ENCODE results near the gene ZDHHC17. TPM values are rescaled to one million over a fixed set of nuclear protein-coding genes. Genes with fewer than 3 reads are reported as not detected.

Gene ZDHHC17
- total and polyA plus RNA-seq, 11 donors: 9.4 to 29.6 (median 18.0) TPM

DNA sequence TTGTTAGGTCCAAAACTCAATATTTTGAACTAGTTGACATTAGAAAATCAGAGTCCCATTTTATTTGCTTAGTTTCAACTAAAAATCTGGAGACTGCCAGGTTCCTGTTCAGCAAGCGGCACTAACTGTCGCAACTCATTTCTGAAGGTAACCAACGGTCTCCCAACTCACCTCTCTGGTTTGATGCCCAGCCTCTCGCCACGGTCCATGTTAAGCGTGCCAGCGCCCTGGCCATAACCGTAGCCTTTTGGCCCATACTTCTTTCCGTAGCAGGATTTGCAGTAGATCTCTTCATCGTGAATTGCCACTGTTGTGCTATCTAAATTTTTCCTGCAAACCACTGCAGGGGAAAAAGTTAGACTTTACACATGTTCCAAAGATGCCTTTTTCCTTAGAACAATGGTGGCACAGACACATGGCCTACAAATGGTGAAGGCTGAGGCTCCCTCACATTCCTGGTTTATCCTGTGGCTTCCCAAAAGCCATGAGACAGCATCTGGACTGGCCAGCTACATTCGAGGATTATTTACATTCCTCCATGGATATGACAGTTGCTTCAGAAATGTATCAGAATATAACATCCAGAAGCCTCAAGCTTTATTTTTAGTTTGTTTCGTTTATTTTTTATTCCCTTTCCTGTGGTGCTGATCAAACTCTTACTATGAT is 99.2 kb downstream of the ZDHHC17 start:
- no peaks in the 10 kb centered on the region for H3K27me3 ChIP-seq
- no peak for ATAC-seq
- no peak overlapping the region for H3K4me3 ChIP-seq
- H3K9me3 ChIP-seq: no peaks in the 10 kb centered on the region
- no peak for DNase-seq
- peaks cover 0 to 10% (median 0%) of the 10 kb centered on the region in 12 donors for H3K4me1 ChIP-seq
- no peak overlapping the region for H3K27ac ChIP-seq
- intact Hi-C loops (cut with DNase I): no loop called here
- WGBS, 4 donors: 85 to 92% (median 89%) methylated on average over 12 of the region's 12 CpGs
- H3K36me3 ChIP-seq: peaks cover 0 to 34% (median 7%) of the 10 kb centered on the region in 9 donors
- TF ChIP-seq, protein P1, sequence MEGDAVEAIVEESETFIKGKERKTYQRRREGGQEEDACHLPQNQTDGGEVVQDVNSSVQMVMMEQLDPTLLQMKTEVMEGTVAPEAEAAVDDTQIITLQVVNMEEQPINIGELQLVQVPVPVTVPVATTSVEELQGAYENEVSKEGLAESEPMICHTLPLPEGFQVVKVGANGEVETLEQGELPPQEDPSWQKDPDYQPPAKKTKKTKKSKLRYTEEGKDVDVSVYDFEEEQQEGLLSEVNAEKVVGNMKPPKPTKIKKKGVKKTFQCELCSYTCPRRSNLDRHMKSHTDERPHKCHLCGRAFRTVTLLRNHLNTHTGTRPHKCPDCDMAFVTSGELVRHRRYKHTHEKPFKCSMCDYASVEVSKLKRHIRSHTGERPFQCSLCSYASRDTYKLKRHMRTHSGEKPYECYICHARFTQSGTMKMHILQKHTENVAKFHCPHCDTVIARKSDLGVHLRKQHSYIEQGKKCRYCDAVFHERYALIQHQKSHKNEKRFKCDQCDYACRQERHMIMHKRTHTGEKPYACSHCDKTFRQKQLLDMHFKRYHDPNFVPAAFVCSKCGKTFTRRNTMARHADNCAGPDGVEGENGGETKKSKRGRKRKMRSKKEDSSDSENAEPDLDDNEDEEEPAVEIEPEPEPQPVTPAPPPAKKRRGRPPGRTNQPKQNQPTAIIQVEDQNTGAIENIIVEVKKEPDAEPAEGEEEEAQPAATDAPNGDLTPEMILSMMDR (IDR thresholded peaks at IDR 0.05): no peak
- TF ChIP-seq POLR2A (IDR thresholded peaks at IDR 0.05): no peak

DNA sequence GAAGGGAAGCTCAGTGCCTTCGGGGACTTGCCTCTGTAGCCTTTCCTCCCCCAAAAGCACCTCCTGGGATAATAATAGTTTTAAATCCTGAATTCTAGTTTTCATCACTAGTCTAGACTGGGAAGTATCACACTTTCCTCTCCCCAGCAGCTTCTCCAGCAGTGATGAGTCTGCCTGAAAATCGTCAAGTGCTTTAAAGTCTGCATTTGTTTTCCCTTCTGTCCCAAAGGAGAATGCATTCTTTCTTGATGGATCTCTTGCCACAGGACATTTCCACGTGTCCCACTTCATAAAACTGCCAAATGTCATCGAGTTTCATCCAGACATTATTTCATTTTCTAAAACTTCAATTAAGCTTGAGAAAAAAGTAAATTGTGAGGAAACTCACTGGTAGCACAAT is 99.9 kb downstream of the ZDHHC17 start:
- no peak for TF ChIP-seq POLR2A (IDR thresholded peaks at IDR 0.05)
- TF ChIP-seq, protein P1 (IDR thresholded peaks at IDR 0.05): no peak
- intact Hi-C loops (cut with DNase I): no loop called here
- ATAC-seq (peak in 2 of 4 donors; percentile 13 to 50), DNase-seq (no peak)
- no peaks in the 10 kb centered on the region for H3K9me3 ChIP-seq
- 43 to 56% (median 46%) methylated on average over 4 of the region's 4 CpGs for WGBS, 4 donors
- H3K4me3 ChIP-seq: no peak overlapping the region
- peaks cover 0 to 31% (median 6%) of the 10 kb centered on the region in 9 donors for H3K36me3 ChIP-seq
- peaks cover 0 to 10% (median 0%) of the 10 kb centered on the region in 12 donors for H3K4me1 ChIP-seq
- H3K27me3 ChIP-seq: no peaks in the 10 kb centered on the region
- H3K27ac ChIP-seq: peak overlapping the region in 1 of 12 donors; percentile 43

DNA sequence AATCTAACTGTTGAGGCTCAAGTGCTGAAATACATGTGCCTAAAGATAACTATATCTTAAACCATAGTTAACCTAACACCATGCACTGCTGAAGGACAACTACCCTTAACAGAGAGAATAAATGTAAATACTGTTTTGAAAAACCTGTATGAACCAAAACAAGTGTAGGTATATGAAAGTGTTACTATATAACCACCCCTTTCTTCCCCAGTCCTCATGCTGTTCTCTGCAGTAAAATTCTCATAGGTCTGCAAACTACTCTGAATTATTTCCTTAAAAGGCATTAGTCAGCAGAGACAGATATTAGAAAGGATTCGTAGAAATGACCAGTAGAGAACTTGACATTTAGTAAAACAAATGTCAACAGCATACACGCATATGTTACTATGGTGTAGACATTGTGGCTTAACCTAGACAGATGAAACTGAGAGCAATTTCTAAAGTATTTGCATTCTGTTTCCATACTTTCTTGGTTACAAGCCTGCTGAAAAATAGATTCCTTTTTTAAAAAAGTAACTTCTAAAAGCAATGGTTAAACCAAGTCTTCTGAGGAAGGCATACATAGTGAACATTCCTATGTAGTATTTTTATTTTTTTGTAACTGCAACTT is 101.0 kb downstream of the ZDHHC17 start:
- intact Hi-C loops (cut with DNase I): no loop called here

DNA sequence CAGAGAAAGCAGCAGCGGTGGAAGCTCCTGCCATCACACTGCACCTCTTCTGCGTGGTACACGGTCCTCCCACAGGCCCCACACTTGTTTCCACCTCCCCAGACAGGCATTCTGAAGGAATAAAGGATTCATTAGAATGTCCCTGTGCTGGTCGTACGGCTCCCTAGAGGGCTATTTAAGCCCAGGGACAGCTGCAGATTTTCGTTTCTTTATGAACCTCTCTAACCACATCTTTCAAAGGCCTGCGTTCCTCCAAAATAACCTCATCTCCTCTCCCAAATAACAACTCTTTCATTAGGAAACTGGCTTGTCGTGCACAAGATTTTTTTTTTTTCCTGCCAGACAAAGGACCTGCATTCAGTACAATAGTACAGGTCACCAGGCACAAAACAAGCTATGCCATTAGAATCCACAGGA is 102.2 kb downstream of the ZDHHC17 start:
- no peak overlapping the region for H3K27ac ChIP-seq
- H3K27me3 ChIP-seq: no peaks in the 10 kb centered on the region
- intact Hi-C loops (cut with DNase I): no loop called here
- H3K4me3 ChIP-seq: no peak overlapping the region
- peaks cover 0 to 10% (median 0%) of the 10 kb centered on the region in 12 donors for H3K4me1 ChIP-seq
- 79 to 82% (median 80%) methylated on average over 8 of the region's 8 CpGs for WGBS, 4 donors
- TF ChIP-seq, protein P1 (IDR thresholded peaks at IDR 0.05): no peak
- no peak for TF ChIP-seq POLR2A (IDR thresholded peaks at IDR 0.05)
- peaks cover 0 to 13% (median 0%) of the 10 kb centered on the region in 9 donors for H3K36me3 ChIP-seq
- no peak for ATAC-seq
- DNase-seq: no peak
- H3K9me3 ChIP-seq: no peaks in the 10 kb centered on the region

More for the DNA sequence above, 101.0 kb downstream of the ZDHHC17 start:
- 77 to 87% (median 82%) methylated on average over 2 of the region's 2 CpGs for WGBS, 4 donors
- ATAC-seq (no peak), DNase-seq (no peak)
- Histone ChIP-seq H3K27me3 (no peaks in the 10 kb centered on the region), H3K4me3 (no peak overlapping the region), H3K36me3 (peaks cover 0 to 24% (median 2%) of the 10 kb centered on the region in 9 donors), H3K9me3 (no peaks in the 10 kb centered on the region), H3K27ac (no peak overlapping the region), H3K4me1 (peaks cover 0 to 10% (median 0%) of the 10 kb centered on the region in 12 donors)
- TF ChIP-seq, protein P1 (IDR thresholded peaks at IDR 0.05): no peak
- no peak for TF ChIP-seq POLR2A (IDR thresholded peaks at IDR 0.05)
